CD4-positive, alpha-beta T cell treated with Interleukin-17A for 4 hours (primary cell): Measurements from ENCODE around the gene CRY2.

Experiments used
- DNase-seq: peaks from one replicate; pipeline ENCODE4 v3.0.0-alpha.2; 2020; ENCODE audit warnings: mixed read lengths

The CRY2 gene

GRCh38 chr11:45848654-45849081, 1.4 kb downstream of the CRY2 start:
- no peak for DNase-seq

- DNase-seq = no peak
Measured at GRCh38 chr11:45850446-45850845, 3.2 kb downstream of the CRY2 start.

- no peak for DNase-seq
Measured at GRCh38 chr11:45851228-45851627, 4.0 kb downstream of the CRY2 start.

- no peak for DNase-seq
Measured at GRCh38 chr11:45852018-45852711, 4.9 kb downstream of the CRY2 start.

- DNase-seq = no peak
Measured at GRCh38 chr11:45852712-45853101, 5.4 kb downstream of the CRY2 start.

- no peak for DNase-seq
Measured at GRCh38 chr11:45853332-45854219, 6.3 kb downstream of the CRY2 start.

- no peak for DNase-seq
Measured at GRCh38 chr11:45855308-45855707, 8.0 kb downstream of the CRY2 start.

- no peak for DNase-seq
Measured at GRCh38 chr11:45856044-45856468, 8.8 kb downstream of the CRY2 start.

- DNase-seq = no peak
Measured at GRCh38 chr11:45857961-45858474, 10.7 kb downstream of the CRY2 start.

- no peak for DNase-seq
Measured at GRCh38 chr11:45858751-45859398, 11.6 kb downstream of the CRY2 start.

GRCh38 chr11:45859661-45860140, 12.4 kb downstream of the CRY2 start:
- no peak for DNase-seq

- DNase-seq = no peak
Measured at GRCh38 chr11:45860348-45860747, 13.1 kb downstream of the CRY2 start.

- no peak for DNase-seq
Measured at GRCh38 chr11:45860764-45861510, 13.7 kb downstream of the CRY2 start.

- no peak for DNase-seq
Measured at GRCh38 chr11:45864041-45864440, 16.8 kb downstream of the CRY2 start.

GRCh38 chr11:45869551-45869950, 22.3 kb downstream of the CRY2 start:
- DNase-seq = no peak

GRCh38 chr11:45870706-45871105, 23.4 kb downstream of the CRY2 start:
- DNase-seq = no peak

- no peak for DNase-seq
Measured at GRCh38 chr11:45871638-45872037, 24.4 kb downstream of the CRY2 start.

- no peak for DNase-seq
Measured at GRCh38 chr11:45872651-45873356, 25.5 kb downstream of the CRY2 start.

GRCh38 chr11:45876401-45876800, 29.1 kb downstream of the CRY2 start:
- DNase-seq = no peak

GRCh38 chr11:45877221-45877620, 29.9 kb downstream of the CRY2 start:
- DNase-seq = no peak

- DNase-seq = no peak
Measured at GRCh38 chr11:45877845-45878244, 30.6 kb downstream of the CRY2 start.
